AG09319 (cell line): ENCODE data around the gene HOXA7.

Source experiments
- DNase-seq: peaks from one replicate; pipeline ENCODE4 v3.0.0-alpha.2; 2010; ENCODE audit warnings: low read depth; ENCODE audit errors: extremely low read depth
- TF ChIP-seq, protein P1 (sequence below): IDR thresholded peaks from 2 replicates; pipeline ENCODE4 v1.5.1; 2011; ENCODE audit warnings: low read depth, mild to moderate bottlenecking, inconsistent platforms, low read length, moderate library complexity

HOXA7 gene

DNA sequence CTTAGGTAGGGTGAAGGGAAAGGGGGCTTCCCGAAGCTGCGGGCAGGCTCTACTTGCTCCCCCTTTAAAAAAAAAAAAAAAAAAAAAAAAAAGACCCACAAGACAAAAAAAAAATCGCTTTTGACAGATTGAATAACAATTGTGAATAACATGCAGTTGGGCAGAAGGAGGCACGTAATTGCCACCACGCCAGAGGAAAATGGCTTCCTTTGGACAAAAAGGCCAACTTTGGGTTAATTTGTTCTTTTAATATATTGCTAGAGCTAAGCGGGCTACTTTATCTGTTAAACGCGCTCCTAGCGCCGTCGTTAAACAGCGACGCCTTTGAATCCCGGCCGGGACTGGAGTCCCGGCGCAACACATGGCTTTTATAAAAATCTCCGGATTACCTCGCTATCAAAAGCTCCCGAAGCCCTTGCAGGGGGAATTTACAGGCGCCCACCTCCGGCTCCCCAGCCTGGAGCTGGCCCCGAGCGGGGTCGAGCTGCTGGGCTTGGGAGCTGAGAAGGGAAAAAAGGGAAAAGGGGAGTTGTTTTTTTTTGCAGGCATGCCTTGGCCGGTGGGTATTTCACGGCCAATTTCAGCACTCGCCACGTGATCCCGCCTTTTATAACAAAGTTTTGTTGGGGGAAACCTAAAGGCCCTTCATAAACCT is 27.3 kb upstream of the HOXA7 start:
- TF ChIP-seq, protein P1, sequence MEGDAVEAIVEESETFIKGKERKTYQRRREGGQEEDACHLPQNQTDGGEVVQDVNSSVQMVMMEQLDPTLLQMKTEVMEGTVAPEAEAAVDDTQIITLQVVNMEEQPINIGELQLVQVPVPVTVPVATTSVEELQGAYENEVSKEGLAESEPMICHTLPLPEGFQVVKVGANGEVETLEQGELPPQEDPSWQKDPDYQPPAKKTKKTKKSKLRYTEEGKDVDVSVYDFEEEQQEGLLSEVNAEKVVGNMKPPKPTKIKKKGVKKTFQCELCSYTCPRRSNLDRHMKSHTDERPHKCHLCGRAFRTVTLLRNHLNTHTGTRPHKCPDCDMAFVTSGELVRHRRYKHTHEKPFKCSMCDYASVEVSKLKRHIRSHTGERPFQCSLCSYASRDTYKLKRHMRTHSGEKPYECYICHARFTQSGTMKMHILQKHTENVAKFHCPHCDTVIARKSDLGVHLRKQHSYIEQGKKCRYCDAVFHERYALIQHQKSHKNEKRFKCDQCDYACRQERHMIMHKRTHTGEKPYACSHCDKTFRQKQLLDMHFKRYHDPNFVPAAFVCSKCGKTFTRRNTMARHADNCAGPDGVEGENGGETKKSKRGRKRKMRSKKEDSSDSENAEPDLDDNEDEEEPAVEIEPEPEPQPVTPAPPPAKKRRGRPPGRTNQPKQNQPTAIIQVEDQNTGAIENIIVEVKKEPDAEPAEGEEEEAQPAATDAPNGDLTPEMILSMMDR, result no peak
- no peak for DNase-seq

DNA sequence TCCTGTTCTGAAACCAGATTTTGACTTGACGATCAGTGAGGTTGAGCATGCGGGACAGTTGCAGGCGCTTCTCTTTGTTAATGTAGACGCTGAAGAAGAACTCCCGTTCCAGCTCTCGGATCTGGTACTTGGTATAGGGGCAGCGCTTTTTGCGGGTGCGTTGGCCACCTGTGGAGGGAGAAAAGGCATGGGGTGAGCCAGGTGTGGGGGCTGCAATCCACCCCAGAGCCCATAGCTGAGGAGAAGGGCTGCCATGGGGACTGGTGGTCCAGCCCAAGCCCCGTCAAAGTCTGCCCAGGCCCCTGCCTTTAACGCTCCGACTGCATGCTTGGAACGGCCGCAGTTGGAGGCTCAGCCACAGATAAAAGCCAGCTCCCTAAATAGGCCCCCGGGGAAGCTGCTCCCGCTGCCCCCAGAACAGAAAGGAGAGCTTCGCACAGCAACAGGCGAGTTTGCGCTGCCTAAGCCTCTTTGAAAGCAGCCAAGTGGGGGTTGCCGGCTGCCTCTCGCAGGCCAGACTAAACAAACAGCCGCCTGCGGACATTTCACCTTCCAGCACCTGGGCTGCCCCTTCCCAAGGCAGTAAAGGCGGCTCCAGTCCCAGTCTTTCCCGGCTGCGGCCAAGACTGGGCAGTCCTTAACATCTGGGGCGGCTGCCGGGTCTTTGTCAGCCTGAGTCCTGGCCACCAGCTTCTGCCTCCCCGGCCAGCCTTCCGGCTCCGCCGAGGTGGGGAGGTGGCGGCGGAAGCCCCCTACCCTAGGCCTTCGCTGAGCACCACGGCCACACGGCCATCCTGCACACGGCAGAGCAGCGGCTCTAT is 26.6 kb upstream of the HOXA7 start:
- no peak for DNase-seq
- TF ChIP-seq, protein P1, result no peak

DNA sequence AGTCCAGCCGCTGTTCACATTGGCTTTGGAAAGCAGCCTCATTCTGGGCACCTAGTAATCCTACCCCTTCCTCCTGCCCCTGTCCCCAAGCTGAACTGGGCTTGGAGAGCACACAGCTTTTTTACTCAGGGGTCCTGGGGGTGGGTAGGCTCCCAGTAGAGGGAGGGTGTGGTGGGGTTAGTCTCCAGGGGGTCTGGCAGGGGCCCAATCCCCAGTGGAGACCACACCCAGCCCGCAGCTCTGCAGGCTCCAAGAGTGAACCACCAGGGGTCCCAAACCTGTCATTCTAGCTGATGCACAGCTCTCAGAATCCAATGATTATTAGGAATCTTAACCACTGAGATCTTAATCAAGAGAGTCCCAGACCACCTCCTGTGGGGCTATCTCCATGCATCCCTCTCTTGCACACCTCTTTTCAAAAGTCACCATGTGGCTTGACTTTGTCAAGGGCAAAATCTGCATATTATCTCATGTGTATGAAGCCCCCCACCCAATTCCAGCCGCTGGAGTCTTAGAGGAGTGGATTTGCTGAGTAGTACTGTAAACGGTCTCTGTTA is 25.9 kb upstream of the HOXA7 start:
- TF ChIP-seq, protein P1, result no peak
- no peak for DNase-seq

DNA sequence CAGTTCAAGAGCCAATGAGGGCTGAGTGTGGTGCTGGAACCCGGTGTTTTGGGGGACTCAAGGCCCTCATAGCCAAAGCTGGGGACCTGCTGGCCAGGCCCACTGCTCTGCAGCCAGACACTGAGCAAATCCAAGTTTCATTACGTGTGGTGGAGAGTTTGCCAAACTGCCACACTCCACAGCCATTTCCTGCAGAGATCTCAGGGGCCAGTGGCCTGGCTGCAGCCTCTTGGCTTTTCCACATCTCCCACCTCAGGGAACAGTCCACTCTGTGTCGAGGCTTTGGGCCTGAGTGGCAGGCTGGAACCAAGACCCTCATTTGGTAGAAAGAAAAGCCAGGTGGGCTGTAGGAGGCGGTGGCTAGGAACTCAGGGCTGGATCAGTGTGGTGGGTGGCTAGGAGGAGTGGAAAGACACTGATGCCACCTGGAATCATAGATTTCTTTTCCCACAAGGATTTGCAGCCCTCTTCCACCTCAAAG is 25.4 kb upstream of the HOXA7 start:
- TF ChIP-seq, protein P1, result no peak
- no peak for DNase-seq

DNA sequence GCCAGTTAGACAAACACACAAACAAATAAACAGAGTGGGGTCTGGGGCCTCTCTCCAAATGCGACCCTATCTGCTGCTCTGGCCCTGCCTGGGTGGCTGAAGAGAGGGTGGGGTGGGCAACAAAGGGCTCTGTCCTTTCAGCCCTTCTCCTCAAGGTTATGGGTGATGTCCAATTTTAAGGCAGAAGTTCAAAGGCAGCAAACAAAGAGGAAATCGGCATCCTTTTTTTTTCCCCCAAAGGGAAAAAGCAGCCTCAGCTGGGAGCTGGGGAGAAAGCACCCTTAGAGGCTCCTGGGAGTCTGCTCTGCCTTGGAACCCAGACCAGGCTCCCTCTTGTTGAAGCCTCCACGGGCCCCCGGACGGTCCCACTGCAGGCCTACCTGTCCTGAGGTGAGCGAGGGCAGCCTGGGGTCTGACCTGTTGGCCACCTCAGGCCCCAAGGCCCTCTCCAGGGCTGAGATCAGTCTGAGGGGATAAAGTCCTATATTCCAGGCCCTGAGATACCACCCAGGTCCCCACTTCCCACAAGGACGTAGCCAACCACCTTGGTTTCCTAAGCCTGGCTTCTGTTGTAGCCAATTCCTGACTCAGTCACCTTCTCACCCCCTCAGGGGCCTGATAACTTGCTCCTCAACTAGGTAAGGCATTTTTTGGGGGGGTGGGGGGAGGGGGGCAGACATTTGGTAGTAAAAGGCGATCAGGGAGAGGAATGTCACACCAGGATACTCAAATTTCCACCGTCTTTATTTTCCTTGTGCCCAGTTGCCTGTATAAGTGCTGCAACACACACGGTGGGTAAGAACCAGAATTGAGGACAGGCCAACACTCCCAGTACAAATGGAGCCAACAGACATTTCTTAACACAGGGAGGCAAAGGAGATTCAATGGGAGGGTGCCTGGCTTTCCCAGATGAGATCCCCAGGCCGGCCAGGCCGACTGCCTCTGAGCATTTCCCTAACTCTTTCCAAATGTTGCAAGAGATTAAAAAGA is 24.3 kb upstream of the HOXA7 start:
- DNase-seq, result no peak

More for the DNA sequence above, 24.3 kb upstream of the HOXA7 start:
- TF ChIP-seq, protein P1, result no peak
